GM23338 (cell line): Measurements from ENCODE around the gene PROP1. TPM values are rescaled to one million over a fixed set of nuclear protein-coding genes. Genes with fewer than 3 reads are reported as not detected.

ENCODE experiments used
- ATAC-seq: fragments of 200-7000 bp; cut with Tn5 transposase; 3 replicates; pipeline ENCODE4 v1.9.1; 2020
- DNase-seq: peaks from one replicate; pipeline ENCODE4 v3.0.0-alpha.2; 2015; ENCODE audit warnings: low spot score
- H2AFZ ChIP-seq: fragments of 200-600 bp; sonication (generic); 2 replicates; pipeline ENCODE4 v1.8.0; 2016; ENCODE audit warnings: antibody characterized with exemption, mild to moderate bottlenecking, moderate library complexity
- H3F3A ChIP-seq: fragments of 200-600 bp; sonication (generic); replicated peaks from 2 replicates; pipeline ENCODE4 v1.8.0; 2017; ENCODE audit warnings: antibody characterized with exemption, mixed run types, low read depth
- H3K27ac ChIP-seq: fragments of 200-600 bp; sonication (generic); 2 replicates; pipeline ENCODE4 v1.6.1; 2016; ENCODE audit warnings: low read depth
- H3K27me3 ChIP-seq: fragments of 200-600 bp; sonication (generic); 2 replicates; pipeline ENCODE4 v1.8.0; 2016; ENCODE audit warnings: mild to moderate bottlenecking, mixed run types, moderate library complexity; ENCODE audit not compliant: insufficient read depth
- H3K36me3 ChIP-seq: fragments of 200-600 bp; sonication (generic); 2 replicates; pipeline ENCODE4 v1.8.0; 2016; ENCODE audit warnings: mild to moderate bottlenecking; ENCODE audit not compliant: insufficient read depth
- H3K4me1 ChIP-seq: fragments of 200-600 bp; sonication (generic); 2 replicates; pipeline ENCODE4 v1.8.0; 2016; ENCODE audit warnings: mild to moderate bottlenecking, moderate library complexity; ENCODE audit not compliant: insufficient read depth
- H3K4me2 ChIP-seq: fragments of 200-600 bp; sonication (generic); 2 replicates; pipeline ENCODE4 v1.7.1; 2017; ENCODE audit warnings: mixed run types
- H3K4me3 ChIP-seq: fragments of 200-600 bp; sonication (generic); 2 replicates; pipeline ENCODE4 v1.6.1; 2016; ENCODE audit warnings: mixed run types
- H3K79me2 ChIP-seq: fragments of 200-600 bp; sonication (generic); replicated peaks from 2 replicates; pipeline ENCODE4 v1.8.0; 2017; ENCODE audit warnings: mild to moderate bottlenecking; ENCODE audit not compliant: insufficient read depth
- H3K9me2 ChIP-seq: fragments of 200-600 bp; sonication (generic); 2 replicates; pipeline ENCODE4 v1.8.0; 2017; ENCODE audit not compliant: insufficient read depth
- H4K20me1 ChIP-seq: fragments of 200-600 bp; sonication (generic); replicated peaks from 2 replicates; pipeline ENCODE4 v1.8.0; 2017; ENCODE audit warnings: mild to moderate bottlenecking; ENCODE audit not compliant: insufficient read depth
- H3K27ac Mint-ChIP-seq: 2 replicates; pipeline ENCODE4 v1.8.0; 2020; ENCODE audit warnings: inconsistent platforms, mild to moderate bottlenecking, moderate library complexity, mixed read lengths
- H3K27me3 Mint-ChIP-seq: 3 replicates; pipeline ENCODE4 v1.8.0; 2022; ENCODE audit warnings: low read depth, mild to moderate bottlenecking, moderate library complexity, mixed read lengths, inconsistent platforms; ENCODE audit not compliant: insufficient read depth, poor library complexity
- H3K36me3 Mint-ChIP-seq: 3 replicates; pipeline ENCODE4 v1.8.0; 2021; ENCODE audit warnings: low read depth, mild to moderate bottlenecking, inconsistent platforms, moderate library complexity, mixed read lengths
- H3K4me1 Mint-ChIP-seq: 3 replicates; pipeline ENCODE4 v1.8.0; 2020; ENCODE audit warnings: mild to moderate bottlenecking, inconsistent platforms, mixed read lengths
- H3K4me3 Mint-ChIP-seq: 3 replicates; pipeline ENCODE4 v1.8.0; 2021; ENCODE audit warnings: moderate library complexity, mild to moderate bottlenecking, inconsistent platforms, mixed read lengths
- H3K9me3 Mint-ChIP-seq: 3 replicates; pipeline ENCODE4 v1.8.0; 2020; ENCODE audit warnings: moderate library complexity, mild to moderate bottlenecking, inconsistent platforms, mixed read lengths
- CREB1 ChIP-seq: fragments of 250-450 bp; sonication (Bioruptor Pico); IDR thresholded peaks from 2 replicates; pipeline ENCODE4 v1.5.0; 2020; ENCODE audit warnings: low read depth, mild to moderate bottlenecking, moderate library complexity
- EZH2 ChIP-seq: fragments of 200-600 bp; sonication (generic); IDR thresholded peaks from one replicate; pipeline ENCODE4 v1.8.0; 2017; ENCODE audit warnings: antibody characterized with exemption, mild to moderate bottlenecking, low read depth; ENCODE audit not compliant: unreplicated experiment
- EZH2phosphoT487 ChIP-seq: fragments of 200-600 bp; sonication (generic); IDR thresholded peaks from one replicate; pipeline ENCODE4 v1.8.1; 2018; ENCODE audit warnings: antibody characterized with exemption; ENCODE audit not compliant: unreplicated experiment
- JUNB ChIP-seq: IDR thresholded peaks from one replicate; pipeline ENCODE4 v1.6.1; 2016; ENCODE audit warnings: antibody characterized with exemption; ENCODE audit not compliant: unreplicated experiment
- NANOG ChIP-seq: IDR thresholded peaks from 2 replicates; pipeline ENCODE4 v1.6.1; 2016; ENCODE audit warnings: antibody characterized with exemption, borderline replicate concordance
- POLR2AphosphoS5 ChIP-seq: IDR thresholded peaks from 2 replicates; pipeline ENCODE4 v1.6.1; 2016; ENCODE audit warnings: antibody characterized with exemption, low read depth
- STAT1 ChIP-seq: IDR thresholded peaks from one replicate; pipeline ENCODE4 v1.6.1; 2016; ENCODE audit warnings: antibody characterized with exemption; ENCODE audit not compliant: unreplicated experiment
- ZNF114 ChIP-seq: fragments of 250-450 bp; sonication (Bioruptor Pico); IDR thresholded peaks from 2 replicates; pipeline ENCODE4 v1.5.0; 2020; ENCODE audit warnings: mild to moderate bottlenecking, moderate library complexity
- ZNF331 ChIP-seq: fragments of 250-450 bp; sonication (Bioruptor Pico); IDR thresholded peaks from 2 replicates; pipeline ENCODE4 v1.5.0; 2020; ENCODE audit warnings: low read depth, mild to moderate bottlenecking, moderate library complexity
- polyA plus RNA-seq: library from polyadenylated mRNA; unstranded; fragments of >200 nt; fragmentation: Nextera tagmentation; extraction: Ambion mirVana; gene quantifications from 2 replicates; pipeline ENCODE4 v1.2.1, GENCODE V29; 2016
- total RNA-seq: library from RNA; depleted of rRNA; stranded (reverse); fragments of >200 nt; shearing (Covaris generic); gene quantifications from 2 replicates; pipeline ENCODE4 v1.2.3, GENCODE V29; 2014
- TF ChIP-seq, protein P1 (sequence below): IDR thresholded peaks from one replicate; pipeline ENCODE4 v1.6.1; 2018; ENCODE audit warnings: antibody characterized with exemption; ENCODE audit not compliant: unreplicated experiment
- TF ChIP-seq, protein P2 (sequence below): fragments of 250-450 bp; sonication (Bioruptor Pico); IDR thresholded peaks from 2 replicates; pipeline ENCODE4 v1.5.0; 2020; ENCODE audit warnings: mild to moderate bottlenecking, moderate library complexity
- TF ChIP-seq, protein P3 (sequence below): IDR thresholded peaks from 2 replicates; pipeline ENCODE4 v1.6.1; 2016; ENCODE audit warnings: antibody characterized with exemption
- TF ChIP-seq, protein P4 (sequence below), 2 experiments: fragments of 200-600 bp in 1 of 2; sonication (generic) in 1 of 2; conservative IDR thresholded peaks; 2 replicates each; pipeline versions ENCODE4 v1.5.1 to v1.6.1; 2016 to 2017; ENCODE audit warnings: antibody characterized with exemption in 2 of 2, low read depth in 2 of 2, mild to moderate bottlenecking in 2 of 2, moderate library complexity in 1 of 2

Gene PROP1
- total and polyA plus RNA-seq, 2 experiments from 2014 or later = not detected

DNA sequence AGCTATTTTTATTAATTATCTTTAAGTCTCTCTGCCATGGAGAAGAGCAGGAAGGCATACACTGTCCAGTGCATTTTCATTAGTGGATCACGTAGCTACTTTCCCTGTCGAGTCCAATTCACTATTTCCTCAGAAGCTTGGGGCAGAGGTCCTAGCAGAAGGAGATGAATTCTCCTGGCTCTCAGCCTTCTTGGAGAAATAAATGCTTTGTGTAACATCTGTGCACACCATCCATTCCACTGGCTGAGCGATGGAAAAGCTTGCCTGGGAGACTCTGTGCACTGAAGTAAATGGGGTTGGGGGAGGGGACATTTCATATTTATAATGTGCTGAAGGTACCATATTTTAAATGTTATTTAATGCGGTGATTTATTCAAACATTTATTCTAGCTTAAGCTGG, 23.4 kb downstream of the PROP1 start:
- no peaks in the 10 kb centered on the region for H3K79me2 ChIP-seq
- no peaks in the 10 kb centered on the region for H4K20me1 ChIP-seq
- no peaks in the 10 kb centered on the region for H3K4me1 ChIP-seq
- H3K4me2 ChIP-seq = no peak overlapping the region
- Mint-ChIP-seq H3K9me3 (peaks cover 39% of the 10 kb centered on the region; the same call in 2 of the 3 replicates), H3K27me3 (peaks cover 14% of the 10 kb centered on the region), H3K4me3 (no peak overlapping the region), H3K4me1 (no peaks in the 10 kb centered on the region), H3K27ac (no peak overlapping the region), H3K36me3 (peaks cover 23% of the 10 kb centered on the region)
- H3K36me3 ChIP-seq = no peaks in the 10 kb centered on the region
- no peaks in the 10 kb centered on the region for H3F3A ChIP-seq
- TF ChIP-seq, protein P1, sequence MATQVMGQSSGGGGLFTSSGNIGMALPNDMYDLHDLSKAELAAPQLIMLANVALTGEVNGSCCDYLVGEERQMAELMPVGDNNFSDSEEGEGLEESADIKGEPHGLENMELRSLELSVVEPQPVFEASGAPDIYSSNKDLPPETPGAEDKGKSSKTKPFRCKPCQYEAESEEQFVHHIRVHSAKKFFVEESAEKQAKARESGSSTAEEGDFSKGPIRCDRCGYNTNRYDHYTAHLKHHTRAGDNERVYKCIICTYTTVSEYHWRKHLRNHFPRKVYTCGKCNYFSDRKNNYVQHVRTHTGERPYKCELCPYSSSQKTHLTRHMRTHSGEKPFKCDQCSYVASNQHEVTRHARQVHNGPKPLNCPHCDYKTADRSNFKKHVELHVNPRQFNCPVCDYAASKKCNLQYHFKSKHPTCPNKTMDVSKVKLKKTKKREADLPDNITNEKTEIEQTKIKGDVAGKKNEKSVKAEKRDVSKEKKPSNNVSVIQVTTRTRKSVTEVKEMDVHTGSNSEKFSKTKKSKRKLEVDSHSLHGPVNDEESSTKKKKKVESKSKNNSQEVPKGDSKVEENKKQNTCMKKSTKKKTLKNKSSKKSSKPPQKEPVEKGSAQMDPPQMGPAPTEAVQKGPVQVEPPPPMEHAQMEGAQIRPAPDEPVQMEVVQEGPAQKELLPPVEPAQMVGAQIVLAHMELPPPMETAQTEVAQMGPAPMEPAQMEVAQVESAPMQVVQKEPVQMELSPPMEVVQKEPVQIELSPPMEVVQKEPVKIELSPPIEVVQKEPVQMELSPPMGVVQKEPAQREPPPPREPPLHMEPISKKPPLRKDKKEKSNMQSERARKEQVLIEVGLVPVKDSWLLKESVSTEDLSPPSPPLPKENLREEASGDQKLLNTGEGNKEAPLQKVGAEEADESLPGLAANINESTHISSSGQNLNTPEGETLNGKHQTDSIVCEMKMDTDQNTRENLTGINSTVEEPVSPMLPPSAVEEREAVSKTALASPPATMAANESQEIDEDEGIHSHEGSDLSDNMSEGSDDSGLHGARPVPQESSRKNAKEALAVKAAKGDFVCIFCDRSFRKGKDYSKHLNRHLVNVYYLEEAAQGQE = no peak
- no peak for TF ChIP-seq JUNB
- TF ChIP-seq, protein P2, sequence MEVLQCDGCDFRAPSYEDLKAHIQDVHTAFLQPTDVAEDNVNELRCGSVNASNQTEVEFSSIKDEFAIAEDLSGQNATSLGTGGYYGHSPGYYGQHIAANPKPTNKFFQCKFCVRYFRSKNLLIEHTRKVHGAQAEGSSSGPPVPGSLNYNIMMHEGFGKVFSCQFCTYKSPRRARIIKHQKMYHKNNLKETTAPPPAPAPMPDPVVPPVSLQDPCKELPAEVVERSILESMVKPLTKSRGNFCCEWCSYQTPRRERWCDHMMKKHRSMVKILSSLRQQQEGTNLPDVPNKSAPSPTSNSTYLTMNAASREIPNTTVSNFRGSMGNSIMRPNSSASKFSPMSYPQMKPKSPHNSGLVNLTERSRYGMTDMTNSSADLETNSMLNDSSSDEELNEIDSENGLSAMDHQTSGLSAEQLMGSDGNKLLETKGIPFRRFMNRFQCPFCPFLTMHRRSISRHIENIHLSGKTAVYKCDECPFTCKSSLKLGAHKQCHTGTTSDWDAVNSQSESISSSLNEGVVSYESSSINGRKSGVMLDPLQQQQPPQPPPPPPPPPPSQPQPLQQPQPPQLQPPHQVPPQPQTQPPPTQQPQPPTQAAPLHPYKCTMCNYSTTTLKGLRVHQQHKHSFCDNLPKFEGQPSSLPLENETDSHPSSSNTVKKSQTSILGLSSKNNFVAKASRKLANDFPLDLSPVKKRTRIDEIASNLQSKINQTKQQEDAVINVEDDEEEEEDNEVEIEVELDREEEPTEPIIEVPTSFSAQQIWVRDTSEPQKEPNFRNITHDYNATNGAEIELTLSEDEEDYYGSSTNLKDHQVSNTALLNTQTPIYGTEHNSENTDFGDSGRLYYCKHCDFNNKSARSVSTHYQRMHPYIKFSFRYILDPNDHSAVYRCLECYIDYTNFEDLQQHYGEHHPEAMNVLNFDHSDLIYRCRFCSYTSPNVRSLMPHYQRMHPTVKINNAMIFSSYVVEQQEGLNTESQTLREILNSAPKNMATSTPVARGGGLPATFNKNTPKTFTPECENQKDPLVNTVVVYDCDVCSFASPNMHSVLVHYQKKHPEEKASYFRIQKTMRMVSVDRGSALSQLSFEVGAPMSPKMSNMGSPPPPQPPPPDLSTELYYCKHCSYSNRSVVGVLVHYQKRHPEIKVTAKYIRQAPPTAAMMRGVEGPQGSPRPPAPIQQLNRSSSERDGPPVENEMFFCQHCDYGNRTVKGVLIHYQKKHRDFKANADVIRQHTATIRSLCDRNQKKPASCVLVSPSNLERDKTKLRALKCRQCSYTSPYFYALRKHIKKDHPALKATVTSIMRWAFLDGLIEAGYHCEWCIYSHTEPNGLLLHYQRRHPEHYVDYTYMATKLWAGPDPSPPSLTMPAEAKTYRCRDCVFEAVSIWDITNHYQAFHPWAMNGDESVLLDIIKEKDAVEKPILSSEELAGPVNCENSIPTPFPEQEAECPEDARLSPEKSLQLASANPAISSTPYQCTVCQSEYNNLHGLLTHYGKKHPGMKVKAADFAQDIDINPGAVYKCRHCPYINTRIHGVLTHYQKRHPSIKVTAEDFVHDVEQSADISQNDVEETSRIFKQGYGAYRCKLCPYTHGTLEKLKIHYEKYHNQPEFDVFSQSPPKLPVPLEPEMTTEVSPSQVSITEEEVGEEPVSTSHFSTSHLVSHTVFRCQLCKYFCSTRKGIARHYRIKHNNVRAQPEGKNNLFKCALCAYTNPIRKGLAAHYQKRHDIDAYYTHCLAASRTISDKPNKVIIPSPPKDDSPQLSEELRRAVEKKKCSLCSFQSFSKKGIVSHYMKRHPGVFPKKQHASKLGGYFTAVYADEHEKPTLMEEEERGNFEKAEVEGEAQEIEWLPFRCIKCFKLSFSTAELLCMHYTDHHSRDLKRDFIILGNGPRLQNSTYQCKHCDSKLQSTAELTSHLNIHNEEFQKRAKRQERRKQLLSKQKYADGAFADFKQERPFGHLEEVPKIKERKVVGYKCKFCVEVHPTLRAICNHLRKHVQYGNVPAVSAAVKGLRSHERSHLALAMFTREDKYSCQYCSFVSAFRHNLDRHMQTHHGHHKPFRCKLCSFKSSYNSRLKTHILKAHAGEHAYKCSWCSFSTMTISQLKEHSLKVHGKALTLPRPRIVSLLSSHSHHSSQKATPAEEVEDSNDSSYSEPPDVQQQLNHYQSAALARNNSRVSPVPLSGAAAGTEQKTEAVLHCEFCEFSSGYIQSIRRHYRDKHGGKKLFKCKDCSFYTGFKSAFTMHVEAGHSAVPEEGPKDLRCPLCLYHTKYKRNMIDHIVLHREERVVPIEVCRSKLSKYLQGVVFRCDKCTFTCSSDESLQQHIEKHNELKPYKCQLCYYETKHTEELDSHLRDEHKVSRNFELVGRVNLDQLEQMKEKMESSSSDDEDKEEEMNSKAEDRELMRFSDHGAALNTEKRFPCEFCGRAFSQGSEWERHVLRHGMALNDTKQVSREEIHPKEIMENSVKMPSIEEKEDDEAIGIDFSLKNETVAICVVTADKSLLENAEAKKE = no peak
- TF ChIP-seq, protein P3, sequence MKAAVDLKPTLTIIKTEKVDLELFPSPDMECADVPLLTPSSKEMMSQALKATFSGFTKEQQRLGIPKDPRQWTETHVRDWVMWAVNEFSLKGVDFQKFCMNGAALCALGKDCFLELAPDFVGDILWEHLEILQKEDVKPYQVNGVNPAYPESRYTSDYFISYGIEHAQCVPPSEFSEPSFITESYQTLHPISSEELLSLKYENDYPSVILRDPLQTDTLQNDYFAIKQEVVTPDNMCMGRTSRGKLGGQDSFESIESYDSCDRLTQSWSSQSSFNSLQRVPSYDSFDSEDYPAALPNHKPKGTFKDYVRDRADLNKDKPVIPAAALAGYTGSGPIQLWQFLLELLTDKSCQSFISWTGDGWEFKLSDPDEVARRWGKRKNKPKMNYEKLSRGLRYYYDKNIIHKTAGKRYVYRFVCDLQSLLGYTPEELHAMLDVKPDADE = no peak
- TF ChIP-seq CREB1 (CRISPR knock-in tag) = no peak
- no peak for TF ChIP-seq NANOG
- no peak for TF ChIP-seq STAT1
- TF ChIP-seq ZNF331 (CRISPR knock-in tag) = no peak
- TF ChIP-seq EZH2phosphoT487 = no peak
- TF ChIP-seq POLR2AphosphoS5 = no peak
- TF ChIP-seq EZH2 = no peak
- TF ChIP-seq, protein P4, sequence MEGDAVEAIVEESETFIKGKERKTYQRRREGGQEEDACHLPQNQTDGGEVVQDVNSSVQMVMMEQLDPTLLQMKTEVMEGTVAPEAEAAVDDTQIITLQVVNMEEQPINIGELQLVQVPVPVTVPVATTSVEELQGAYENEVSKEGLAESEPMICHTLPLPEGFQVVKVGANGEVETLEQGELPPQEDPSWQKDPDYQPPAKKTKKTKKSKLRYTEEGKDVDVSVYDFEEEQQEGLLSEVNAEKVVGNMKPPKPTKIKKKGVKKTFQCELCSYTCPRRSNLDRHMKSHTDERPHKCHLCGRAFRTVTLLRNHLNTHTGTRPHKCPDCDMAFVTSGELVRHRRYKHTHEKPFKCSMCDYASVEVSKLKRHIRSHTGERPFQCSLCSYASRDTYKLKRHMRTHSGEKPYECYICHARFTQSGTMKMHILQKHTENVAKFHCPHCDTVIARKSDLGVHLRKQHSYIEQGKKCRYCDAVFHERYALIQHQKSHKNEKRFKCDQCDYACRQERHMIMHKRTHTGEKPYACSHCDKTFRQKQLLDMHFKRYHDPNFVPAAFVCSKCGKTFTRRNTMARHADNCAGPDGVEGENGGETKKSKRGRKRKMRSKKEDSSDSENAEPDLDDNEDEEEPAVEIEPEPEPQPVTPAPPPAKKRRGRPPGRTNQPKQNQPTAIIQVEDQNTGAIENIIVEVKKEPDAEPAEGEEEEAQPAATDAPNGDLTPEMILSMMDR (conservative IDR thresholded peaks at IDR 0.05; ENCODE audit: low read depth in 2 of 2) = no peak
- no peak for TF ChIP-seq ZNF114
- H3K27ac ChIP-seq = no peak overlapping the region
- no peaks in the 10 kb centered on the region for H3K27me3 ChIP-seq
- H3K4me3 ChIP-seq = no peak overlapping the region
- no peak for ATAC-seq
- H2AFZ ChIP-seq = no peak overlapping the region
- no peaks in the 10 kb centered on the region for H3K9me2 ChIP-seq
- DNase-seq = no peak
